Measurements from ENCODE around the gene ZFHX3. TPM values are rescaled to one million over a fixed set of nuclear protein-coding genes. Genes with fewer than 3 reads are reported as not detected.

The ZFHX3 gene
- total RNA-seq, 6 experiments from 2014 or later, result 7.1 to 9.4 (median 7.7) TPM

DNA sequence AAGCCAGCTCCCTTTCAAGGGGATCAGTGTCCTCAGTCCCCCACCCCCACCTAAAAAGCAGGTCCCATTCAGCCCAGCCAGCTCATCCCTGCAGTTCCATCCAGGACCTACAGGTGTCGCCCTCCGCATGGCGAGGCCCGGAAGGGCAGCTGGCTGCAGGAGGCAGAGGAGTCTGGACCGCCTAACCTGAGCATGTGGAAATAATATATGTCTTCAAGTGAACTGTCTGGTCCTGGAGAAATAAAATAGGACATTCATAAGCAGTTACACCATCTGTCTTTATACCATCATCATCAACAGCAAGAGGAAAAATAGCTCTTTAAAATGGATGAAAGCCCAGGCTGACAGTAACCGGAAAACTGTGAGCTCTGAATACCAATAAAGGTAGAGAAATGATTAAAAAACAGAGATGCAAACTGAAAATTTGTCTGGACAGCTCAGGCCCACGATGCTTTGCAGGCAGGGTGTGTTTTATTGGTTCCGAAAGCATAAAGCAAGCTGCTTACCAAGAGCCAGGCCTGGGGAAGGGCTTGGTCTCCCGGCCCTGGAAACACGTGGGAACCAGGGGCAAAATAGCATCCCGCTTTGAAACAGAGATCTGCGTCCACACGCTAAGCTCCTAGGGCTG is 215.2 kb downstream of the ZFHX3 start:
- Histone ChIP-seq H3K9me3 (no peaks in the 10 kb centered on the region), H3K4me3 (no peak overlapping the region), H3K27ac (no peak overlapping the region), H3K4me1 (peaks cover 0 to 25% (median 12%) of the 10 kb centered on the region in 4 donors), H3K36me3 (peaks cover 0 to 8% (median 0%) of the 10 kb centered on the region in 4 donors), H3K27me3 (no peaks in the 10 kb centered on the region)
- 49% methylated on average over 12 of the region's 13 CpGs for WGBS (ENCODE audit: insufficient coverage, low coverage, low lambda C conversion rate, missing lambda C conversion rate)
- DNase-seq, result peak; percentile 82 to 85 (median 84)
- ATAC-seq, result peak; percentile 89 to 93 (median 91)
- intact Hi-C loops (cut with DNase I), result loop anchor here in 1 of 2 donors (10.0 kb wide), 2 partner anchors 122 to 212 kb away; partner anchors contain the start of gene ZFHX3
- TF ChIP-seq CTCF (IDR thresholded peaks at IDR 0.05) (peak; percentile 92 to 95 (median 94)), POLR2A (IDR thresholded peaks at IDR 0.05) (no peak)

DNA sequence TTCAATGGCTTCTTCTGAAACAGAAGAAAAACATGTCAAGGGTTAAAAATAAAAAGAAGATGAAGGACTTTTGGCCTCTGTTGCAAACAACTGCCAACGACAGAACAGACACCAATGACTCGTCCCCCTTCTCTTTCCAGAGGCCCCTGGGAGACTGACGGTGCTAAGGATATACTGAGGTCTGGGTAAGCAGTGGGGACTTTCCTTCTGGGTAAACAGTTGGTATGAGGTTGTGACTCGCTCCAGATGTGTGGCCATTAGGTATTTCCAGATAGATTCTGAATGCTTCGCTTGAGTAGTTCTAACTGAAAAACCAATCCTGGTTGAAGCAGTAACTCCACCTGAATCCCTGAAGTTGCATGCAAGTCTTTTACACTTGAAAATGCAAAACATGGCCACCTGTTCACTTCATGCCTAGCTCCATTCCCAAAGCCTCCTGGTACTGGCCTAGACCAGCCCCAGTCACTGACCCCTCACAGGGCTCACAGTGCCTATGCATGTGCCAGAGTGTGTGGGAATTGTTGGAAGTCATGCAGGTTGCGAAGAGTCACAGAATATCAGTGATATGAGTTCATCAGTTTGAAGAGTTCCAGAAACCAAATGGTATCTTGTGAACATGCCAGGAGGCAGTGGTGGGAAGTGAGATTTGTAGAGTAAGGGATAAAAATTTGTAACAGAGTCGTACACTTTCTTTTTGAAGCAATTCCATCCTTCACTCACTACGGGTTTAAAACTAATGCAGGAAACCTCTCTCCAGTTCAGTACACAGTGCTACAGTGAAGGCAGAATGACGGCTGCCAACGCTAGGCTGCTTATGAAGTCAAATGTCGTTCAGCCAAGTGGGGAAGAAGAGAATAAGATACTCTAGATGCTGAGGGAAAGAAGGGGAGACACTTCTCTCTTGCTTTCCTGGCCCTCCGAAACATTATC is 217.8 kb downstream of the ZFHX3 start:
- WGBS (ENCODE audit: insufficient coverage, low coverage, low lambda C conversion rate, missing lambda C conversion rate), result 71% methylated on average over 12 of the region's 12 CpGs
- intact Hi-C loops (cut with DNase I), result loop anchor here in 1 of 2 donors (10.0 kb wide), 2 partner anchors 125 to 215 kb away; partner anchors contain the start of gene ZFHX3
- H3K4me3 ChIP-seq, result no peak overlapping the region
- peaks cover 0 to 8% (median 0%) of the 10 kb centered on the region in 4 donors for H3K36me3 ChIP-seq
- TF ChIP-seq POLR2A (IDR thresholded peaks at IDR 0.05) (no peak), CTCF (IDR thresholded peaks at IDR 0.05) (no peak)
- no peak overlapping the region for H3K27ac ChIP-seq
- no peaks in the 10 kb centered on the region for H3K9me3 ChIP-seq
- peaks cover 0 to 35% (median 9%) of the 10 kb centered on the region in 4 donors for H3K4me1 ChIP-seq
- DNase-seq, result no peak
- no peak for ATAC-seq
- no peaks in the 10 kb centered on the region for H3K27me3 ChIP-seq

DNA sequence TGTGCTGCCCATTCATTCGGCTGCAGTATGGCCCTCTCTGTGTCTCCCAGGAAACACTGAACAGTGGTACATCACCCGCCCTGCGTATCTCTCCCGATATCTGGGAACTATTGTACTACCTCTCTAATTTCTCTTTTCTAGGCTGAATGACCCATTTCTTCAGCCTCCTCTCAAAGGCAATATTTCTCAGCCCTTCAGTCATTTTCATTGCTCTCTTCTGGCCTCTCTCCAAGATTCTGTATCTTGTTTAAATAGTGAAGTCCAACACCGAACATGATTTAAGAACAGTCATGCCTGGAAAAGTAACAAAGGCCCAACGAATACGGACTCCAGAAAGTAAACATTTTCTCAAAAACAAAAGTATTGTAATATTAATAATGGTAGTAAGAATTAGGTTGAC is 220.1 kb downstream of the ZFHX3 start:
- WGBS (ENCODE audit: insufficient coverage, low coverage, low lambda C conversion rate, missing lambda C conversion rate), result 48% methylated on average over 7 of the region's 7 CpGs
- peak overlapping the region in 1 of 3 donors; percentile 43 for H3K27ac ChIP-seq
- peak in 3 of 4 donors; percentile 22 to 49 (median 44) for ATAC-seq

More for the DNA sequence above, 220.1 kb downstream of the ZFHX3 start:
- TF ChIP-seq POLR2A (IDR thresholded peaks at IDR 0.05) (no peak), CTCF (IDR thresholded peaks at IDR 0.05) (no peak)
- peaks cover 0 to 35% (median 9%) of the 10 kb centered on the region in 4 donors for H3K4me1 ChIP-seq
- H3K27me3 ChIP-seq, result no peaks in the 10 kb centered on the region
- H3K36me3 ChIP-seq, result peaks cover 0 to 8% (median 0%) of the 10 kb centered on the region in 4 donors
- intact Hi-C loops (cut with DNase I), result no loop called here
- no peak for DNase-seq
- no peaks in the 10 kb centered on the region for H3K9me3 ChIP-seq
- no peak overlapping the region for H3K4me3 ChIP-seq

All from right lobe of liver (tissue), 6 donors.